GM06990 (cell line): ENCODE data around the gene RSBN1L.
A peak's percentile ranks its signal among the peaks of the same experiment; 100 is the strongest.

Experiments used
- DNase-seq: peaks from one replicate; pipeline ENCODE4 v3.0.0-alpha.2; 2011; ENCODE audit not compliant: insufficient read length; ENCODE audit errors: extremely low read depth
- H3K27me3 ChIP-seq: replicated peaks from 2 replicates; pipeline ENCODE4 v1.6.0; 2011; ENCODE audit warnings: low read length; ENCODE audit not compliant: control insufficient read depth, insufficient read depth
- H3K36me3 ChIP-seq: 2 replicates; pipeline ENCODE4 v1.5.1; 2011; ENCODE audit warnings: low read length; ENCODE audit not compliant: control insufficient read depth, insufficient read depth
- H3K4me3 ChIP-seq: replicated peaks from 2 replicates; pipeline ENCODE4 v1.5.1; 2011; ENCODE audit warnings: low read depth, mild to moderate bottlenecking, control low read depth, low read length
- TF ChIP-seq, protein P1 (sequence below): IDR thresholded peaks from 2 replicates; pipeline ENCODE4 v1.5.1; 2011; ENCODE audit warnings: low read length, control low read depth, mild to moderate bottlenecking, inconsistent platforms; ENCODE audit not compliant: insufficient read depth, poor library complexity, severe bottlenecking

Gene RSBN1L

DNA sequence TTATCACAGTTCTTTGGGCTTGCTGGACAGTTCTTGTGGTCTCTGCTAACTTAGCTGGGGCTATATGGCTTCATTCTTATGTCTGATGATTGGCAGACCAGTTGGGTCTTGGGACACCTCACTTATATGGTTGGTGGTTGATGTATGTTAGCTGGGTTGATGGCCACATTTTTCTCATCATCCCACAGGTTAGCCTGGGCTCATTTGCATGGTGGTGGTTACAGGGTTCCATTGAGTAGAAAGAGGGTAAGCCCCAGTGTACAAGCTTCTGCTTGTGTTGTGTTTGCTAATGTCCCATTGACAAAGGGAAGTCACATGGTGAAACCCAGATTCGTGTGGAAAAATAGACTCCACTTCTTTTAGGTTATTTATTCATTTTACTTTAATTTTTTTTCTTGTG, 61.3 kb downstream of the RSBN1L start:
- no peak for DNase-seq
- TF ChIP-seq, protein P1, sequence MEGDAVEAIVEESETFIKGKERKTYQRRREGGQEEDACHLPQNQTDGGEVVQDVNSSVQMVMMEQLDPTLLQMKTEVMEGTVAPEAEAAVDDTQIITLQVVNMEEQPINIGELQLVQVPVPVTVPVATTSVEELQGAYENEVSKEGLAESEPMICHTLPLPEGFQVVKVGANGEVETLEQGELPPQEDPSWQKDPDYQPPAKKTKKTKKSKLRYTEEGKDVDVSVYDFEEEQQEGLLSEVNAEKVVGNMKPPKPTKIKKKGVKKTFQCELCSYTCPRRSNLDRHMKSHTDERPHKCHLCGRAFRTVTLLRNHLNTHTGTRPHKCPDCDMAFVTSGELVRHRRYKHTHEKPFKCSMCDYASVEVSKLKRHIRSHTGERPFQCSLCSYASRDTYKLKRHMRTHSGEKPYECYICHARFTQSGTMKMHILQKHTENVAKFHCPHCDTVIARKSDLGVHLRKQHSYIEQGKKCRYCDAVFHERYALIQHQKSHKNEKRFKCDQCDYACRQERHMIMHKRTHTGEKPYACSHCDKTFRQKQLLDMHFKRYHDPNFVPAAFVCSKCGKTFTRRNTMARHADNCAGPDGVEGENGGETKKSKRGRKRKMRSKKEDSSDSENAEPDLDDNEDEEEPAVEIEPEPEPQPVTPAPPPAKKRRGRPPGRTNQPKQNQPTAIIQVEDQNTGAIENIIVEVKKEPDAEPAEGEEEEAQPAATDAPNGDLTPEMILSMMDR, result no peak

DNA sequence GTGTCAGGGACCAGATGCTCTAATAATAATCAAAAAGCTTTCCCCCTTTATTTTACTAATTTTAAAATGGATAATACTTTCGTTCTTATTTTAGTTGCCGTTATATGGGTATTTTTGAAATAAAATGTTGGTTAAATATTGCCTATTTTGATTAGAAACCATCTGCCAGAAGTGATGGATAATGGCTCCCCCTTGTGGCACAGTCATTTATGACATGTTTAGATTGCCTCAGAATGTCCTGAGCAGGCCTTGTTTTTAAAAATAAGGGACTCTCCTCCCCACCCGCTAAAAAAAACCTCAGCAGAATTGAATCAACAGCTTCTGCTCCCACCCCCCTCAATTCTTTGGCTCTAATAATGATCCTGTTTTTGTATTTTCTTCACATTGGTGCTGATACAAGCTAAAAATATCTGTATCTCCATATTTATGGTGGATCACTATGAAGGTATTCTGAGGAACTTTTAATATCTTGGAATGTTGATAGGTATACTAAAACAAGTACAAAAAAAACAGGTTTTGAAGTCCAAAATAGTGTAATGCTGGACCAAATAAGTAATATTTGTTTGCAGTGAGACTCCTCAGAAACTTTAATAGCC, 63.1 kb downstream of the RSBN1L start:
- Histone ChIP-seq H3K36me3 (no peaks in the 10 kb centered on the region), H3K4me3 (no peak overlapping the region), H3K27me3 (no peaks in the 10 kb centered on the region)
- TF ChIP-seq, protein P1, result peak; percentile 75
- DNase-seq, result peak; percentile 10

More for the DNA sequence above, 61.3 kb downstream of the RSBN1L start:
- no peaks in the 10 kb centered on the region for H3K27me3 ChIP-seq
- no peak overlapping the region for H3K4me3 ChIP-seq
- no peaks in the 10 kb centered on the region for H3K36me3 ChIP-seq

DNA sequence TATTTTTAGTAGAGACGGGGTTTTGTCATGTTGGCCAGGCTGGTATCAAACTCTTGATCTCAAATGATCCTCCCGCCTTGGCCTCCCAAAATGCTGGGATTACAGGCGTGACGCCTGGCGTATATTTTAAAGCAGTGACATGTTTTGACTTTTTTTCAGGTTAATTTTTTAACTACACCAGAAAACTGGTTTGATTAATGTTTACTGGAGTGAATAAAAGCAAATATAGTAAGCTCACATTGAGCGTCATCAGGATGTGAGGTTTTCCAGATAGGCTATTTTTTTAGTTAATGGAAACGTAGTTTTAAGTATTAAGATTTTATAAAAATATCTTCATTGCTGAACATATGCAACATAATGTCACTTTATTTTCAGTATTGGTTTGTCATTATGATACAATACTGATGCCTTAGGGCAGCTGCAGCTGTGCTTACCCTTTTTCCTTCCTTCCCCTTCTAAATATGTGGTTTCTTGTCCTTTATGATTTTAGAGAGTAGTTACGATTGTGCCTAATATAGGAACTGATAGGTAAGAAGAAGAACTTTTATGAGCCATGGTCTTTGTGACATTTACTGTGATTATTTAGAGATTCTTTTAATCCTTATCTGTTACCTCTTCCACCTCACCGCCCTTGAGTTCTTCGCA, 64.7 kb downstream of the RSBN1L start:
- H3K27me3 ChIP-seq, result no peaks in the 10 kb centered on the region
- no peak overlapping the region for H3K4me3 ChIP-seq
- H3K36me3 ChIP-seq, result no peaks in the 10 kb centered on the region
- TF ChIP-seq, protein P1, result no peak
- peak; percentile 24 for DNase-seq

DNA sequence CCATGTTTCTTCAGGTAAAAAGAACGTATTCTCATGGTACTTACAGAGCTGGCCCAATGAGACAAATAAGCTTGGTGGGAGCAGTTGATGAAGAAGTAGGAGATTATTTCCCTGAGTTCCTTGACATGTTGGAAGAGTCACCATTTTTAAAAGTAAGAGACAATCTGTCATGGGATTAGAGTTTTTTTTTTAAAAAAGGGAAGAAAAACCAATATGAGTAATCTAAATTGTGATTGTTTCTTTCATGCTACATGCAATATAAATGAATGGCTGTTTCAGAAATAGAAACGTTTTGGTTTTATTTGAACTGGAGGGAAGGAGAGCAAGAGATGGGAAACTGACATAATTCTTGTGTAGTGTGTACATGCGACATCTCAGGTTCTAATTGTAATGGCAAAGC, 69.2 kb downstream of the RSBN1L start:
- Histone ChIP-seq H3K36me3 (peaks cover 3% of the 10 kb centered on the region; the same call in 1 of the 2 replicates), H3K27me3 (no peaks in the 10 kb centered on the region), H3K4me3 (no peak overlapping the region)
- DNase-seq, result no peak
- TF ChIP-seq, protein P1, result no peak

DNA sequence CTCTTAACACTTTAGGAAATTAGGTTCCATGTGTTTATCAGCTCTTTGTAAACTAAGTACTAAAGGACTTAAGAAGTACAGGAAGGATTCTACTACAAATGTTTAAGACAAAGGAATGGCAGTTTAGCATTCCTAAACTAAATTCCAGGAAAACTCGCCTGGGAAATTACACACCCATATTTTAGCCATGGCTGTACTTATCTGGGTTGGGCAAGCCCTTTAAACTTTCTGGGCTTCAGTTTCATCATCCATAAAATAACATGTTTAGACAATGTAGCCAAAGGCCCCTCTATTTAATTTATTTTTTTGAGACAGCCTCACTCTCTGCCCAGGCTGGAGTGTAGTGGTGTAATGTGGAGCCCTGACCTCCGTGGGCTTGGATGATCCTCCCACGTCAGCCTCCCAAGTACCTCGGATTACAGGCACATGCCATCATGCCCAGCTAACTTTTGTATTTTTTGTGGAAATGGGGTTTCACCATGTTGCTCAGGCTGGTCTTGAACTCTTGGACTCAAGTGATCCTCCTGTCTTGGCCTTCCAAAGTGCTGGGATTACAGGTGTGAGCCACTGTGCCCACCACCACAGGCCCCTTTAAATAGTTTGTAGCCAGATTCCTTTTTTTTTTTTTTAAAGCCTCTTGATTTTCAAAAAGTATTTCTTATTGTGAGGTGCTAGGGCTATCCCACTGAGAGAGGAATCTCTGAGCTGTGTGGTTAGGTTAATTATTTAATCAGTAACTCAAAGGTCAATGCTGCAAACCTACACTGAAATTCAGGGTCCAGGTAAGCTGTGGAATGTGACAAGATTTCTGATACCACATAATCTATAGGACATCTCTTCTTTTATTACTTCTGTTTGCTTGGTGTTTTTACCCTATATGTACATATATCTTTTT, 69.9 kb downstream of the RSBN1L start:
- TF ChIP-seq, protein P1, result no peak
- Histone ChIP-seq H3K4me3 (no peak overlapping the region), H3K36me3 (peaks cover 3% of the 10 kb centered on the region; the same call in 1 of the 2 replicates), H3K27me3 (no peaks in the 10 kb centered on the region)
- DNase-seq, result no peak
